Liver (tissue), 9 donors: ENCODE measurements around the gene MORC4. TPM values are rescaled to one million over a fixed set of nuclear protein-coding genes. Genes with fewer than 3 reads are reported as not detected.

Experiments used
- DNase-seq: peaks from one replicate; pipeline ENCODE4 v3.0.0-alpha.2; 2017; ENCODE audit warnings: low spot score
- H3K27ac ChIP-seq, 2 donors: one replicate each; pipeline ENCODE4 v1.7.0; 2013; ENCODE audit warnings: inconsistent platforms in 2 of 2, low read length in 2 of 2, control low read depth in 1 of 2, low read depth in 1 of 2, mild to moderate bottlenecking in 1 of 2
- H3K27me3 ChIP-seq, 4 donors: one replicate each; pipeline versions ENCODE4 v1.6.1 to v1.7.0; 2013; ENCODE audit warnings: low read length in 3 of 4, inconsistent platforms in 1 of 4, mild to moderate bottlenecking in 1 of 4, moderate library complexity in 1 of 4; ENCODE audit not compliant: control insufficient read depth in 4 of 4, insufficient read depth in 4 of 4
- H3K36me3 ChIP-seq, 4 donors: one replicate each; pipeline versions ENCODE4 v1.6.1 to v1.7.0; 2013; ENCODE audit warnings: low read length in 3 of 4, mild to moderate bottlenecking in 3 of 4, low read depth in 1 of 4, moderate library complexity in 1 of 4; ENCODE audit not compliant: control insufficient read depth in 4 of 4, insufficient read depth in 3 of 4
- H3K4me1 ChIP-seq, 4 donors: one replicate each; pipeline versions ENCODE4 v1.6.1 to v1.7.0; 2013; ENCODE audit warnings: low read length in 3 of 4, mild to moderate bottlenecking in 3 of 4, moderate library complexity in 1 of 4; ENCODE audit not compliant: control insufficient read depth in 4 of 4, insufficient read depth in 4 of 4
- H3K4me3 ChIP-seq, 3 donors: one replicate each; pipeline versions ENCODE4 v1.6.1 to v1.7.0; 2013; ENCODE audit warnings: low read length in 3 of 3, control low read depth in 1 of 3, low read depth in 1 of 3, mild to moderate bottlenecking in 1 of 3
- H3K9ac ChIP-seq, 2 donors: one replicate each; pipeline ENCODE4 v1.7.0; 2013; ENCODE audit warnings: low read length in 2 of 2, mild to moderate bottlenecking in 2 of 2, moderate library complexity in 2 of 2, control low read depth in 1 of 2, low read depth in 1 of 2
- H3K9me3 ChIP-seq, 4 donors: one replicate each; pipeline versions ENCODE4 v1.6.1 to v1.7.0; 2013; ENCODE audit warnings: low read length in 3 of 4; ENCODE audit not compliant: control insufficient read depth in 4 of 4
- ATF3 ChIP-seq: IDR thresholded peaks from 2 replicates; pipeline ENCODE4 v1.6.1; 2016; ENCODE audit warnings: antibody characterized with exemption
- EGR1 ChIP-seq, 2 donors: IDR thresholded peaks; 2 replicates each; pipeline ENCODE4 v1.6.1; 2016 to 2018; ENCODE audit warnings: antibody characterized with exemption in 2 of 2, low read depth in 2 of 2
- FOXA1 ChIP-seq: IDR thresholded peaks from 2 replicates; pipeline ENCODE4 v1.6.1; 2016; ENCODE audit warnings: antibody characterized with exemption
- FOXA2 ChIP-seq: IDR thresholded peaks from 2 replicates; pipeline ENCODE4 v1.6.1; 2016; ENCODE audit warnings: antibody characterized with exemption
- GABPA ChIP-seq, 2 donors: IDR thresholded peaks in 1 of 2; conservative IDR thresholded peaks in 1 of 2; 2 replicates each; pipeline ENCODE4 v1.6.1; 2016; ENCODE audit warnings: antibody characterized with exemption in 2 of 2, mild to moderate bottlenecking in 1 of 2, moderate library complexity in 1 of 2
- HNF4A ChIP-seq, 2 donors: conservative IDR thresholded peaks; 2 replicates each; pipeline ENCODE4 v1.6.1; 2016; ENCODE audit warnings: antibody characterized with exemption in 2 of 2, mild to moderate bottlenecking in 2 of 2
- HNF4G ChIP-seq: IDR thresholded peaks from 2 replicates; pipeline ENCODE4 v1.6.1; 2016; ENCODE audit warnings: antibody characterized with exemption
- JUND ChIP-seq, 2 donors: IDR thresholded peaks; 2 replicates each; pipeline ENCODE4 v1.6.1; 2016; ENCODE audit warnings: antibody characterized with exemption in 2 of 2
- MAX ChIP-seq: IDR thresholded peaks from 2 replicates; pipeline ENCODE4 v1.6.1; 2016; ENCODE audit warnings: antibody characterized with exemption
- NR2F2 ChIP-seq: IDR thresholded peaks from 2 replicates; pipeline ENCODE4 v1.6.1; 2016; ENCODE audit warnings: antibody characterized with exemption
- RAD21 ChIP-seq, 2 donors: IDR thresholded peaks; 2 replicates each; pipeline ENCODE4 v1.6.1; 2016; ENCODE audit warnings: antibody characterized with exemption in 2 of 2, mild to moderate bottlenecking in 2 of 2
- RXRA ChIP-seq, 2 donors: IDR thresholded peaks; 2 replicates each; pipeline ENCODE4 v1.6.1; 2017 to 2018; ENCODE audit warnings: antibody characterized with exemption in 2 of 2, mild to moderate bottlenecking in 1 of 2
- SP1 ChIP-seq: IDR thresholded peaks from 2 replicates; pipeline ENCODE4 v1.6.1; 2018; ENCODE audit warnings: antibody characterized with exemption, mild to moderate bottlenecking
- TAF1 ChIP-seq: conservative IDR thresholded peaks from 2 replicates; pipeline ENCODE4 v1.6.1; 2016; ENCODE audit warnings: antibody characterized with exemption, mild to moderate bottlenecking
- YY1 ChIP-seq: IDR thresholded peaks from 2 replicates; pipeline ENCODE4 v1.6.1; 2016; ENCODE audit warnings: antibody characterized with exemption, mild to moderate bottlenecking
- WGBS: extraction: QIAGEN DNeasy Blood & Tissue Kit; methylation state at CpG from one replicate; pipeline ENCODE4 v1.1.7; 2013; 5-methylcytosine and 5-hydroxymethylcytosine counted together
- polyA plus RNA-seq, 2 donors: library from polyadenylated mRNA; stranded (reverse) in 1 of 2; unstranded in 1 of 2; fragments of 200-250 nt in 1 of 2; fragments of >200 nt in 1 of 2; fragmentation: Nextera tagmentation in 1 of 2; extraction: Ambion mirVana in 1 of 2; gene quantifications; one replicate each; pipeline versions ENCODE4 v1.2.1 to v1.2.3, GENCODE V29; 2013 to 2015
- total RNA-seq, 2 donors: library from RNA; depleted of rRNA; stranded (reverse); fragments of >200 nt; gene quantifications; one replicate each; pipeline ENCODE4 v1.2.3, GENCODE V29; 2014
- TF ChIP-seq, protein P1 (sequence below): IDR thresholded peaks from 2 replicates; pipeline ENCODE4 v1.6.1; 2016; ENCODE audit warnings: antibody characterized with exemption, mild to moderate bottlenecking
- TF ChIP-seq, protein P2 (sequence below): IDR thresholded peaks from 2 replicates; pipeline ENCODE4 v1.6.1; 2016; ENCODE audit warnings: antibody characterized with exemption
- TF ChIP-seq, protein P3 (sequence below): fragments of 150-350 bp; IDR thresholded peaks from 2 replicates; pipeline ENCODE4 v1.5.1; 2017; ENCODE audit warnings: improper control_type of control experiment, low read depth, low read length; ENCODE audit not compliant: missing input control
- donor health status: healthy.
- donor health status: healthy.
- donor health status: healthy.
- donor health status: healthy.
- donor health status: healthy.

MORC4 gene
- total and polyA plus RNA-seq, 4 donors = 5.8 to 11.0 (median 8.4) TPM

DNA sequence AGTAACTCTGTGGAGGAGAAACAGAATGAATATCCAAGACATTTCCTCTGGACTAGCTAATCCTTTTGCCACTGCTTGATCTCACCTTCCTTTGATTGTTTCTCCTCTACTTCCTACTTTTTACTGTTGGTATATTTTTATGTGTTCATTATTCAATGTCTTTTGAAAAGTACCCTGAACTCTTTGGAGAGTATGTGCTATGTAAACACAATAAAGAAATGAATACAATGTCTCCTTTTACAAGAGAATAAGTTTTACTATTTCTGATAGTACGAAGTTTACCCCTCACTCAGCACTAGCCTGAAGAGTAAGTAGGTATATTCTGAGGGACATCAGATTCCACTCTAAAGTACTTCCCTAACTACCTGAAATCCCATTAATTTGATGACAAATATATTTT is 59.9 kb downstream of the MORC4 start:
- Histone ChIP-seq H3K4me3 (no peak overlapping the region), H3K27ac (no peak overlapping the region), H3K9ac (no peak overlapping the region), H3K27me3 (no peaks in the 10 kb centered on the region), H3K36me3 (peaks cover 2 to 11% (median 6%) of the 10 kb centered on the region in 4 donors), H3K4me1 (no peaks in the 10 kb centered on the region), H3K9me3 (no peaks in the 10 kb centered on the region)
- TF ChIP-seq, protein P1, sequence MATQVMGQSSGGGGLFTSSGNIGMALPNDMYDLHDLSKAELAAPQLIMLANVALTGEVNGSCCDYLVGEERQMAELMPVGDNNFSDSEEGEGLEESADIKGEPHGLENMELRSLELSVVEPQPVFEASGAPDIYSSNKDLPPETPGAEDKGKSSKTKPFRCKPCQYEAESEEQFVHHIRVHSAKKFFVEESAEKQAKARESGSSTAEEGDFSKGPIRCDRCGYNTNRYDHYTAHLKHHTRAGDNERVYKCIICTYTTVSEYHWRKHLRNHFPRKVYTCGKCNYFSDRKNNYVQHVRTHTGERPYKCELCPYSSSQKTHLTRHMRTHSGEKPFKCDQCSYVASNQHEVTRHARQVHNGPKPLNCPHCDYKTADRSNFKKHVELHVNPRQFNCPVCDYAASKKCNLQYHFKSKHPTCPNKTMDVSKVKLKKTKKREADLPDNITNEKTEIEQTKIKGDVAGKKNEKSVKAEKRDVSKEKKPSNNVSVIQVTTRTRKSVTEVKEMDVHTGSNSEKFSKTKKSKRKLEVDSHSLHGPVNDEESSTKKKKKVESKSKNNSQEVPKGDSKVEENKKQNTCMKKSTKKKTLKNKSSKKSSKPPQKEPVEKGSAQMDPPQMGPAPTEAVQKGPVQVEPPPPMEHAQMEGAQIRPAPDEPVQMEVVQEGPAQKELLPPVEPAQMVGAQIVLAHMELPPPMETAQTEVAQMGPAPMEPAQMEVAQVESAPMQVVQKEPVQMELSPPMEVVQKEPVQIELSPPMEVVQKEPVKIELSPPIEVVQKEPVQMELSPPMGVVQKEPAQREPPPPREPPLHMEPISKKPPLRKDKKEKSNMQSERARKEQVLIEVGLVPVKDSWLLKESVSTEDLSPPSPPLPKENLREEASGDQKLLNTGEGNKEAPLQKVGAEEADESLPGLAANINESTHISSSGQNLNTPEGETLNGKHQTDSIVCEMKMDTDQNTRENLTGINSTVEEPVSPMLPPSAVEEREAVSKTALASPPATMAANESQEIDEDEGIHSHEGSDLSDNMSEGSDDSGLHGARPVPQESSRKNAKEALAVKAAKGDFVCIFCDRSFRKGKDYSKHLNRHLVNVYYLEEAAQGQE = no peak
- TF ChIP-seq SP1 (no peak), RAD21 (IDR thresholded peaks at IDR 0.05) (no peak), TAF1 (no peak), HNF4G (no peak), NR2F2 (no peak), RXRA (IDR thresholded peaks at IDR 0.05) (no peak), FOXA2 (no peak), JUND (IDR thresholded peaks at IDR 0.05) (no peak), HNF4A (conservative IDR thresholded peaks at IDR 0.05) (no peak)
- TF ChIP-seq, protein P2, sequence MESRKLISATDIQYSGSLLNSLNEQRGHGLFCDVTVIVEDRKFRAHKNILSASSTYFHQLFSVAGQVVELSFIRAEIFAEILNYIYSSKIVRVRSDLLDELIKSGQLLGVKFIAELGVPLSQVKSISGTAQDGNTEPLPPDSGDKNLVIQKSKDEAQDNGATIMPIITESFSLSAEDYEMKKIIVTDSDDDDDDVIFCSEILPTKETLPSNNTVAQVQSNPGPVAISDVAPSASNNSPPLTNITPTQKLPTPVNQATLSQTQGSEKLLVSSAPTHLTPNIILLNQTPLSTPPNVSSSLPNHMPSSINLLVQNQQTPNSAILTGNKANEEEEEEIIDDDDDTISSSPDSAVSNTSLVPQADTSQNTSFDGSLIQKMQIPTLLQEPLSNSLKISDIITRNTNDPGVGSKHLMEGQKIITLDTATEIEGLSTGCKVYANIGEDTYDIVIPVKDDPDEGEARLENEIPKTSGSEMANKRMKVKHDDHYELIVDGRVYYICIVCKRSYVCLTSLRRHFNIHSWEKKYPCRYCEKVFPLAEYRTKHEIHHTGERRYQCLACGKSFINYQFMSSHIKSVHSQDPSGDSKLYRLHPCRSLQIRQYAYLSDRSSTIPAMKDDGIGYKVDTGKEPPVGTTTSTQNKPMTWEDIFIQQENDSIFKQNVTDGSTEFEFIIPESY = no peak
- 89% methylated on average over 1 of the region's 1 CpG for WGBS
- no peak for DNase-seq

- WGBS = 87% methylated on average over 3 of the region's 3 CpGs
- Histone ChIP-seq H3K27me3 (no peaks in the 10 kb centered on the region), H3K4me3 (no peak overlapping the region), H3K9me3 (no peaks in the 10 kb centered on the region), H3K4me1 (no peaks in the 10 kb centered on the region), H3K36me3 (peaks cover 2 to 11% (median 6%) of the 10 kb centered on the region in 4 donors), H3K27ac (no peak overlapping the region), H3K9ac (no peak overlapping the region)
- DNase-seq = no peak
- TF ChIP-seq FOXA1 (no peak), ATF3 (no peak), NR2F2 (no peak), FOXA2 (no peak), YY1 (no peak), TAF1 (no peak), JUND (IDR thresholded peaks at IDR 0.05) (no peak), RXRA (IDR thresholded peaks at IDR 0.05) (no peak), HNF4A (conservative IDR thresholded peaks at IDR 0.05) (no peak), GABPA (IDR thresholded peaks at IDR 0.05 in 1 of 2, conservative IDR thresholded peaks at IDR 0.05 in 1 of 2) (no peak), HNF4G (no peak), EGR1 (IDR thresholded peaks at IDR 0.05; ENCODE audit: low read depth in 2 of 2) (no peak), SP1 (no peak), RAD21 (IDR thresholded peaks at IDR 0.05) (no peak), MAX (no peak)
- TF ChIP-seq, protein P1 = no peak
- TF ChIP-seq, protein P3, sequence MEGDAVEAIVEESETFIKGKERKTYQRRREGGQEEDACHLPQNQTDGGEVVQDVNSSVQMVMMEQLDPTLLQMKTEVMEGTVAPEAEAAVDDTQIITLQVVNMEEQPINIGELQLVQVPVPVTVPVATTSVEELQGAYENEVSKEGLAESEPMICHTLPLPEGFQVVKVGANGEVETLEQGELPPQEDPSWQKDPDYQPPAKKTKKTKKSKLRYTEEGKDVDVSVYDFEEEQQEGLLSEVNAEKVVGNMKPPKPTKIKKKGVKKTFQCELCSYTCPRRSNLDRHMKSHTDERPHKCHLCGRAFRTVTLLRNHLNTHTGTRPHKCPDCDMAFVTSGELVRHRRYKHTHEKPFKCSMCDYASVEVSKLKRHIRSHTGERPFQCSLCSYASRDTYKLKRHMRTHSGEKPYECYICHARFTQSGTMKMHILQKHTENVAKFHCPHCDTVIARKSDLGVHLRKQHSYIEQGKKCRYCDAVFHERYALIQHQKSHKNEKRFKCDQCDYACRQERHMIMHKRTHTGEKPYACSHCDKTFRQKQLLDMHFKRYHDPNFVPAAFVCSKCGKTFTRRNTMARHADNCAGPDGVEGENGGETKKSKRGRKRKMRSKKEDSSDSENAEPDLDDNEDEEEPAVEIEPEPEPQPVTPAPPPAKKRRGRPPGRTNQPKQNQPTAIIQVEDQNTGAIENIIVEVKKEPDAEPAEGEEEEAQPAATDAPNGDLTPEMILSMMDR = no peak
- TF ChIP-seq, protein P2 = no peak
Observed at GRCh38 chrX:106939566-106939965, 60.4 kb downstream of the MORC4 start.
